GM18511 (cell line): ENCODE measurements around the gene BBS5.
"Not testable (repeated sequence)": the region's sequence is repeated elsewhere in the genome, so short reads cannot be mapped to it uniquely, and the experiment has no call there.

Experiments used
- ATAC-seq: cut with Tn5 transposase; IDR thresholded peaks from one replicate; pipeline ENCODE4 v1.9.1; 2021; ENCODE audit warnings: mild to moderate bottlenecking, moderate library complexity; ENCODE audit not compliant: unreplicated experiment

The BBS5 gene

GRCh38 chr2:169539460-169539859 is 60.2 kb downstream of the BBS5 start:
- not testable (repeated sequence) for ATAC-seq

GRCh38 chr2:169540146-169540545 is 60.9 kb downstream of the BBS5 start:
- no peak for ATAC-seq

GRCh38 chr2:169542433-169542832 is 63.1 kb downstream of the BBS5 start:
- ATAC-seq: no peak

GRCh38 chr2:169546756-169547155 is 67.5 kb downstream of the BBS5 start:
- no peak for ATAC-seq
